Measurements from ENCODE around the gene MESP1. TPM values are rescaled to one million over a fixed set of nuclear protein-coding genes. Genes with fewer than 3 reads are reported as not detected.
A peak's percentile ranks its signal among the peaks of the same experiment; 100 is the strongest.

MESP1 gene
- polyA plus RNA-seq, 3 donors, result 0.04 to 1.2 (median 0.06) TPM

GRCh38 chr15:89745768-89746167, 5.3 kb downstream of the MESP1 start:
- no peak for DNase-seq
- no peak overlapping the region for H3K4me2 ChIP-seq (replicated peaks; ENCODE audit: extremely low read depth, low read length, poor library complexity, severe bottlenecking)
- H3K4me3 ChIP-seq (replicated peaks in 1 of 3; ENCODE audit: low read depth in 2 of 3, low read length in 3 of 3), result no peak overlapping the region
- Mint-ChIP-seq H3K9me3 (no peaks in the 10 kb centered on the region), H3K27me3 (ENCODE audit: low read depth in 3 of 3) (peaks cover 8 to 15% (median 14%) of the 10 kb centered on the region in 3 donors), H3K27ac (no peak overlapping the region), H3K4me3 (no peak overlapping the region), H3K4me1 (peaks cover 6% of the 10 kb centered on the region), H3K36me3 (peaks cover 0 to 3% of the 10 kb centered on the region in 2 donors)
- no peak overlapping the region for H3K27ac ChIP-seq (ENCODE audit: low read depth in 1 of 2, low read length in 2 of 2)
- H2AFZ ChIP-seq (ENCODE audit: insufficient read depth, low read depth, low read length, poor library complexity, severe bottlenecking), result no peak overlapping the region
- H4K20me1 ChIP-seq (ENCODE audit: insufficient read depth, low read length), result no peaks in the 10 kb centered on the region
- H3K27me3 ChIP-seq (ENCODE audit: control insufficient read depth in 2 of 2, insufficient read depth in 2 of 2, low read length in 2 of 2), result peaks cover 0 to 12% of the 10 kb centered on the region in 2 donors
- WGBS (ENCODE audit: insufficient coverage), result 100% methylated on average over 1 of the region's 1 CpG
- H3K9ac ChIP-seq (ENCODE audit: insufficient read depth, low read length, poor library complexity, severe bottlenecking), result no peak overlapping the region
- no peaks in the 10 kb centered on the region for H3K79me2 ChIP-seq (ENCODE audit: insufficient read depth, low read length)
- intact Hi-C loops (cut with micrococcal nuclease), result no loop called here
- H3K4me1 ChIP-seq (ENCODE audit: control insufficient read depth in 1 of 2, insufficient read depth in 2 of 2, low read length in 2 of 2), result peaks cover 7 to 13% of the 10 kb centered on the region in 2 donors
- H3K9me3 ChIP-seq (replicated peaks in 1 of 2; ENCODE audit: control insufficient read depth in 1 of 2, insufficient read depth in 1 of 2, low read length in 2 of 2), result no peaks in the 10 kb centered on the region
- no peaks in the 10 kb centered on the region for H3K36me3 ChIP-seq (replicated peaks in 1 of 2; ENCODE audit: control insufficient read depth in 1 of 2, insufficient read depth in 2 of 2, low read length in 2 of 2)
- TF ChIP-seq CTCF (IDR thresholded peaks at IDR 0.05), result no peak

- no peak for TF ChIP-seq CTCF (IDR thresholded peaks at IDR 0.05)
- no peaks in the 10 kb centered on the region for H3K9me3 ChIP-seq (replicated peaks in 1 of 2; ENCODE audit: control insufficient read depth in 1 of 2, insufficient read depth in 1 of 2, low read length in 2 of 2)
- Mint-ChIP-seq H3K4me3 (no peak overlapping the region), H3K9me3 (no peaks in the 10 kb centered on the region), H3K36me3 (peaks cover 0 to 3% of the 10 kb centered on the region in 2 donors), H3K27ac (peak overlapping the region in 1 of 7 donors; percentile 66), H3K27me3 (ENCODE audit: low read depth in 3 of 3) (peaks cover 8 to 15% (median 13%) of the 10 kb centered on the region in 3 donors), H3K4me1 (peaks cover 7% of the 10 kb centered on the region)
- peaks cover 5 to 7% of the 10 kb centered on the region in 2 donors for H3K4me1 ChIP-seq (ENCODE audit: control insufficient read depth in 1 of 2, insufficient read depth in 2 of 2, low read length in 2 of 2)
- 95% methylated on average over 10 of the region's 13 CpGs for WGBS (ENCODE audit: insufficient coverage)
- intact Hi-C loops (cut with micrococcal nuclease), result no loop called here
- no peaks in the 10 kb centered on the region for H4K20me1 ChIP-seq (ENCODE audit: insufficient read depth, low read length)
- no peak overlapping the region for H3K4me3 ChIP-seq (replicated peaks in 1 of 3; ENCODE audit: low read depth in 2 of 3, low read length in 3 of 3)
- no peaks in the 10 kb centered on the region for H3K79me2 ChIP-seq (ENCODE audit: insufficient read depth, low read length)
- peaks cover 0 to 10% of the 10 kb centered on the region in 2 donors for H3K27me3 ChIP-seq (ENCODE audit: control insufficient read depth in 2 of 2, insufficient read depth in 2 of 2, low read length in 2 of 2)
- H3K27ac ChIP-seq (ENCODE audit: low read depth in 1 of 2, low read length in 2 of 2), result no peak overlapping the region
- no peak overlapping the region for H2AFZ ChIP-seq (ENCODE audit: insufficient read depth, low read depth, low read length, poor library complexity, severe bottlenecking)
- H3K36me3 ChIP-seq (replicated peaks in 1 of 2; ENCODE audit: control insufficient read depth in 1 of 2, insufficient read depth in 2 of 2, low read length in 2 of 2), result no peaks in the 10 kb centered on the region
- no peak for DNase-seq
- no peak overlapping the region for H3K4me2 ChIP-seq (replicated peaks; ENCODE audit: extremely low read depth, low read length, poor library complexity, severe bottlenecking)
- no peak overlapping the region for H3K9ac ChIP-seq (ENCODE audit: insufficient read depth, low read length, poor library complexity, severe bottlenecking)
Measured at GRCh38 chr15:89745131-89745530, 5.9 kb downstream of the MESP1 start.

Measured in CD14-positive monocyte (primary cell).